ENCODE data around the gene LONP1.

- TF ChIP-seq, protein P1, sequence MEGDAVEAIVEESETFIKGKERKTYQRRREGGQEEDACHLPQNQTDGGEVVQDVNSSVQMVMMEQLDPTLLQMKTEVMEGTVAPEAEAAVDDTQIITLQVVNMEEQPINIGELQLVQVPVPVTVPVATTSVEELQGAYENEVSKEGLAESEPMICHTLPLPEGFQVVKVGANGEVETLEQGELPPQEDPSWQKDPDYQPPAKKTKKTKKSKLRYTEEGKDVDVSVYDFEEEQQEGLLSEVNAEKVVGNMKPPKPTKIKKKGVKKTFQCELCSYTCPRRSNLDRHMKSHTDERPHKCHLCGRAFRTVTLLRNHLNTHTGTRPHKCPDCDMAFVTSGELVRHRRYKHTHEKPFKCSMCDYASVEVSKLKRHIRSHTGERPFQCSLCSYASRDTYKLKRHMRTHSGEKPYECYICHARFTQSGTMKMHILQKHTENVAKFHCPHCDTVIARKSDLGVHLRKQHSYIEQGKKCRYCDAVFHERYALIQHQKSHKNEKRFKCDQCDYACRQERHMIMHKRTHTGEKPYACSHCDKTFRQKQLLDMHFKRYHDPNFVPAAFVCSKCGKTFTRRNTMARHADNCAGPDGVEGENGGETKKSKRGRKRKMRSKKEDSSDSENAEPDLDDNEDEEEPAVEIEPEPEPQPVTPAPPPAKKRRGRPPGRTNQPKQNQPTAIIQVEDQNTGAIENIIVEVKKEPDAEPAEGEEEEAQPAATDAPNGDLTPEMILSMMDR (IDR thresholded peaks at IDR 0.05; ENCODE audit: insufficient read depth, low read depth, low read length): no peak
- TF ChIP-seq EZH2 (IDR thresholded peaks at IDR 0.05; ENCODE audit: insufficient read depth, low read length): no peak
Observed at GRCh38 chr19:5674714-5675113, 45.2 kb downstream of the LONP1 start.
